NCI-H2196 treated with DMSO at 0.1 percent for 48 hours (cell line): ENCODE results near the gene ZNF516.

Experiments
- DNase-seq: peaks from one replicate; lab custom pipeline; 2025; ENCODE audit not compliant: unreplicated experiment; lab: John Stamatoyannopoulos, UW

Gene ZNF516

DNA sequence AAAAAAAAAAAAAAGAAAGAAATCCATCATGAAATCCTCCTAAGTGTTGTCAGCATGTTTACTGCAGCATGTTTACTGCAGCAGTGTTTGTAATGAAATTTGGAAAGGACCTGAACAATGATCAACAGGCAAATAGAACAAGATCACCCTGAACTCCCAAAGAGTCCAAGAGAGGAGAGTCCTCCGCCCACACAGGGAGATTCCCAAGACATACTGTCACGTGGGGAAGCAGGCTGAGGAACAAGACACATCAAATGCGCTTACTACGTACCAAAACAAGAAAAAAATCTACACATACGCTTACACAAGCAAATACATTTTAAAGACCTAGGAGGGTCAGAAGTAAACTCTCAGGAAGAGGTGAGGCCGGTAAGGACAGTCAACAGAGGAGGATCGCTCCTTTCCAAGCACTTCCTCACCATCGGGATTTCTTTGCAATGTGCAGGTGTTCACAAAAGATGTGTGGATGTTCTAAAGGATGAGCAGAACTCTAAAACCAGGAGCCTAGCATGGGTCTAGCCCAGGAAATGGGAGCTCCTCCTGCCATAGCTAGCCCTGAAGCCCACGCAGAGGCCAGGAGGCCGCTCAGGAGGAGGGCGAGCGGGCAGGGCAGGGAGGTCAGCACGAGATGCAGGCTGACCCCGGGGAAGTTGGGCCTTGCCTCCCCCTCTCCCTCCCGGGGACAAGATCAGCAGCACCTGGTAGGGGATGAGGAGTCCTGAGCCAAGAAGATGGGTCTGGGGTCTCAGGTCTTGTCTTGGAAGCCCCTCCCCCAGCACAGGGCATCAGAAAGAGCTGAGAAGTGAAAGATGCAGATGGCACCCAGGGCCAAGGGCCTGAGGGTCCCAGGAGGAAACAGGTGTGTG lies 66.4 kb downstream of the ZNF516 start:
- DNase-seq: no peak

GRCh38 chr18:76426737-76427305 lies 68.2 kb downstream of the ZNF516 start:
- no peak for DNase-seq

DNA sequence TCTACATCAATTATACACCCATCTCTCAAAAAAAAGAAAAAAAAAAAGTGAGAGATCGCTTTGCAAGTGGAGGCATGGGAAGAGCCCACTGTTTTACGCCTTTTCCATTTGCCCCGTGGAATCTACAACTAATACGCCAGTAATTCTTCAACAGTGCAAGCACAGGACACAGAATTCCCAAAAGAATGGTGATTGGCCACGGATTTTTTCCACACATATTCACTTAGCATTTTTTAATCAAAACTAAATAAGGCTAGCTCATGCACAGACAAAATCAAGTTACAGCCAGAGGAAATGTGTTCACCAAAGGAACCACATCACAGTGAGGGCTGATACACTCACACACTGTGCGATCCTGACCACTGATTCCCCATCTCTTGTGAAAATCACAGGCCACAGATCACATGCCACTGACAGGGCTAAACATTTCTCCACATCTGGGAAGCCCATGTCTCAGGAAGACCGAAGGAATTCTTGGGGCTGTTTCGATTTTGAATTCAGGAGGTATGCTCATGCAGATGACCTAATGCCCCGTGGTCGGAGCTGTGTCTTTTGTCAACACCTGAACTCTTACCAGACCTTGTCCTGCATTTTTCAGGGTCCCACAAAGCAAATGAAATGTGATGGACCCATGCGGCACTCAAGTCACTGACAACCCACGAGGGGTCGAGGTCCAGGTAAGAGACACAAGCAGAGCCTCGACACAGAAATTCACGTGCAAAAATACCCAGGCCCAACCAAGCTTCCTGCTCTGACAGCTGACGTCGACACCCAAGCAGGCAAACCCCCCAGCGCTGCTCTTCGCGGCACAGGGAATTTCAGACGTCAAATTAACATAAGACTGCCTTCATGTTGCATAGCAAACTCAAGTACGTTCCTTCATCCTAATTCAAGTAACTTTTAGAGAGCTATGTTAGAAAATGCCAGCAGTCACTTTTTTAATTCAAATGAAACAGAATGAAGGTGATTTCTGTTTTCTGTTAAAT lies 69.6 kb downstream of the ZNF516 start:
- no peak for DNase-seq

- no peak for DNase-seq
Observed at GRCh38 chr18:76422838-76423237, 72.2 kb downstream of the ZNF516 start.

DNA sequence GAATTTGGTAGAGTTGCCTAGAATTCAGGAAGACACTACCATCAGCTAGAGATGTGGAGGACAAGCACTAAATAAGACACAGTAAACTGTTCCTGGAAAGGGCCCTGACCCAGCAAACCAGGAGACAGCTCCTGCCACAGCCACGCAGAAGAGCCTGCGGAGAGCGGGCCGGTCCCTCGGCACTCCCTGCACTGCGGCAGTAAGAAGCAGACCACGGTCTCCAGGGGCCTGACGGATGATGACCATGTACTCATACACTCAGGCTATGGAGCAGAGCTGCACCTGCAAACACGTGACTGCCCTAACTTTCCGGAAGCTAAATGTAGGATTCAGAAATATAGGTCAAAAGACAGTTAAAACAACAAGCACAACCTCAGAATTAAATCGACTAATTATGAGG lies 72.9 kb downstream of the ZNF516 start:
- DNase-seq: no peak

- DNase-seq: no peak
Observed at GRCh38 chr18:76421685-76422078, 73.4 kb downstream of the ZNF516 start.

DNA sequence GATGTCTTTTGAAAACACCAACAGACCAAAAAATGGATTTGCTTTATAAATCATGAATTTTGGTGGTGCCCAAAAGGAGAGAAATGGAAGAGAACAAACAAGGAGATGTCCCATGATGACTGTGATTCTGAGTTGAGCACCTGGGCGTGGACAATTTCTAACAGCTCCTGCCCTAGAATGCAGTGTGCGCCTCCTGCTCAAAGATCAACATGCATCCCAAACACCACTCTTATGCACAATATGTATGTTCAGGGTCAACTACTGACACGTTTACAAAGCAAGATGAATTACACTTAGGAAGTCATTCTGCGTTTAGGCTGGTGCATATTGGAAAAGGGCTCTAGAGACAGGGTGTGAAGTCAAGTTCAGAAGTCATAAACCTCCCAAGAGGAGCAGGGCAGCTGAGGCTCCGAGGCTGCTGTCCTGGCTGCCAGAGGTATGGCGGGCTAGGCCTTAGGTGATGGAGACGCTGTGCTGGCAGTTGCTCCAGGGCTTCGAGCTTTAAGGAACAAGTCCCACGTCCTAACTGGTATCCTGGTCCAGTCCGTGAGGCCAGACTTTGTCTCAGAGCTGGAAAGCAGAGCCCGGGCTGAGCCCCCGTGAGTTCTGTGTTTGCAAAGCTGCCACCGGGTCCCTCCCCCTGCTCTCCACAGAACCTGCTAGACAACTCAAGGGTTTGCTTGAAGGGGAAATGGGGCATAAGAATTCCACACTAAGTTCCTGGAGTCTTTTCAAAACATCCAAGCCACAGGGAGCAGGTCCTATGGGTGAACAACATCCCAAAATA lies 74.0 kb downstream of the ZNF516 start:
- no peak for DNase-seq

DNA sequence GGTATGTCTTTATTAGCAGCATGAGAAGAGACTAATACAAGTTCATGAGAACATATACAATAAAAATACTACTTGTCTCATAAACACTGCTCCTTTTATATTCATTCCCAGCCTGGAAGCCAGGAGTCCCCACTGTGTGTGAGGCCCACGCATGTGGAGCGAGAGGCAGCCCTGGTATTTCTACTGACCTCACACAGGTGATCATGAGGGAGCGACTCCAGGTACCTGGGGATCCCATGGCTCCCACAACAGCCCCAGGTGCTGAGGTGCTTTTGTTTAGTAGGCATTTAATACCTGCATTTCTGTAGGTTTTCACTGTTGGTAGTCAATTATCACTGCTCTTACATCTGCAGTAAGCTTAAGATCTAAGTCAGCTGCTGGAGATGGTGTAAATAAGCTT lies 75.2 kb downstream of the ZNF516 start:
- no peak for DNase-seq

GRCh38 chr18:76416911-76417310 lies 78.1 kb downstream of the ZNF516 start:
- DNase-seq: no peak

DNA sequence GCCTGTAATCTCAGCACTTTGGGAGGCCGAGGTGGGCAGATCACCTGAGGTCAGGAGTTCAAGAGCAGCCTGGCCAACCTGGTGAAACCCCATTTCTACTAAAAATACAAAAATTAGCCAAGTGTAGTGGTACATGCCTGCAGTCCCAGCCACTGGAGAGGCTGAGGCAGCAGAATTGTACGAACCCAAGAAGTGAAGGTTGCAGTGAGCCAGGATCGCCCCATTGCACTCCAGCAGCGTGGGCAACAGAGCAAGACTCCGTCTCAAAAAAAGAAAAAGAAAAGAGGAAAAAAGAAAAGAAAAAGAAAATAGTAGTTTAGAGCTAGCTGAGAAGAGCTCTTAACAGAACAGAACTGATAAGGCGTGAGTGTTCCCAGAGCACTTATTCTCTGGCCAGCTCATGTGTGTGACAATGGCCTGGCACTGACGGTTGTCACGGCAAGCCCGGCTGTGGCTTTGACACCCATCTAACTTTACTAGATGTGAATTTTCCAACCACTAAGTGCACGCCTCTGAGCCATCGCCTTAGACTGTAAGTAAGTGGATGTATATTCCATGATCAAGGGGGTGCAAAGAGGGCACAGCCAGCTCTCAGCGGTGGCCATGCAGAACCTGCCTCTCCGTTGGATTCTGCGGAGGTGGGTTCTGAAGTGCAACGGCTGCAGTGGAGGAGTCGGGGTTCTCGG lies 80.0 kb downstream of the ZNF516 start:
- DNase-seq: no peak

GRCh38 chr18:76412818-76413565 lies 82.0 kb downstream of the ZNF516 start:
- no peak for DNase-seq

- DNase-seq: no peak
Observed at GRCh38 chr18:76412010-76412817, 82.8 kb downstream of the ZNF516 start.

- DNase-seq: no peak
Observed at GRCh38 chr18:76410660-76411417, 84.2 kb downstream of the ZNF516 start.

GRCh38 chr18:76410033-76410432 lies 85.0 kb downstream of the ZNF516 start:
- DNase-seq: no peak

- DNase-seq: no peak
Observed at GRCh38 chr18:76408480-76409067, 86.5 kb downstream of the ZNF516 start.

DNA sequence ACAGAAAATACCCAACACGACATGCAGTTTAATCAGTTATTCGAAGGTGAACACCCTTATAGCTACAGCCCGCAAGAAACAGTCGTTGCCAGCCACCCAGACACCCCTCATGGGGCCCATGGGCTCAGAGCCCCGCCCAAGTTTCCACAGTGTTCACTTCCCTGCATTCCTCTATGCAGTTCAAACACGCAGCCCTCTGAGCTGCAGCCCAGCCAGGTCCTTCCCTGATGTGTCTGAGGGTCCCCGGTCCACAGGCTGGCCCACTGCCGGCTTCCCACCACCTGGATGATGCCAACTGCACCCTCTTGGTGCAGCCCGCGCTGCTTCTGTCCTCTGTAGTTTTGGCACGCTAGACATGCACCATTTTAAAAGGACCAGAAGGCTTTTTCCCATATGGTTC lies 87.4 kb downstream of the ZNF516 start:
- DNase-seq: no peak

GRCh38 chr18:76406791-76407190 lies 88.3 kb downstream of the ZNF516 start:
- no peak for DNase-seq
